Inflammatory macrophage treated with lipopolysaccharide for 1 hour (primary cell): ENCODE results near the gene MAEA.

Experiments used
- DNase-seq, 2 donors: peaks; one replicate each; pipeline ENCODE4 v3.0.0-alpha.2; 2020 to 2022

MAEA gene

GRCh38 chr4:1382776-1383727 lies 93.4 kb downstream of the MAEA start:
- DNase-seq: no peak

GRCh38 chr4:1383728-1384591 lies 94.3 kb downstream of the MAEA start:
- no peak for DNase-seq

GRCh38 chr4:1384675-1385372 lies 95.1 kb downstream of the MAEA start:
- no peak for DNase-seq

GRCh38 chr4:1385373-1386340 lies 96.0 kb downstream of the MAEA start:
- DNase-seq: no peak
